Panc1 (cell line): ENCODE measurements around the gene DSCAM. TPM values are rescaled to one million over a fixed set of nuclear protein-coding genes. Genes with fewer than 3 reads are reported as not detected.

Experiments
- ATAC-seq: fragments of 200-7000 bp; cut with Tn5 transposase; 2 replicates; pipeline ENCODE4 v1.9.1; 2020; ENCODE audit warnings: mild to moderate bottlenecking, moderate library complexity
- BruUV-seq: library from RNA; stranded (reverse); fragments of 400-500 nt; replicated peaks from 2 replicates; lab custom pipeline; 2021; lab: Mats Ljungman, UMichigan
- CTCF ChIA-PET: fragments of 300-600 bp; sonication (Branson Sonifier 250); formaldehyde crosslinking; loops from one replicate; lab custom pipeline; 2022; ENCODE audit warnings: antibody characterized with exemption; lab: Charles Lee
- POLR2A ChIA-PET: fragments of 300-600 bp; sonication (Branson Sonifier 250); formaldehyde crosslinking; loops from one replicate; lab custom pipeline; 2022; ENCODE audit warnings: antibody characterized with exemption; lab: Charles Lee
- DNase-seq: peaks from one replicate; pipeline ENCODE4 v3.0.0-alpha.2; 2010; ENCODE audit warnings: low read depth, low spot score
- H3K27ac ChIP-seq: 2 replicates; pipeline ENCODE4 v1.5.1; 2011; ENCODE audit warnings: mild to moderate bottlenecking, low read length, inconsistent platforms
- H3K27me3 ChIP-seq: fragments of 200-500 bp; sonication (Bioruptor generic); 2 replicates; pipeline ENCODE4 v1.6.0; 2014; ENCODE audit warnings: low read length, inconsistent platforms; ENCODE audit not compliant: control insufficient read depth, insufficient read depth
- H3K36me3 ChIP-seq: fragments of 200-500 bp; sonication (Bioruptor generic); 2 replicates; pipeline ENCODE4 v1.5.1; 2014; ENCODE audit warnings: inconsistent platforms, mild to moderate bottlenecking, low read length, moderate library complexity; ENCODE audit not compliant: control insufficient read depth, insufficient read depth
- H3K4me1 ChIP-seq: 2 replicates; pipeline ENCODE4 v1.5.1; 2011; ENCODE audit warnings: inconsistent platforms, mild to moderate bottlenecking, low read length, moderate library complexity; ENCODE audit not compliant: control insufficient read depth, insufficient read depth
- H3K4me3 ChIP-seq, 2 experiments: 2 replicates each; pipeline ENCODE4 v1.5.1; 2011 to 2012; ENCODE audit warnings: low read depth in 2 of 2, low read length in 2 of 2, mild to moderate bottlenecking in 2 of 2, inconsistent platforms in 1 of 2, moderate library complexity in 1 of 2
- H3K9me3 ChIP-seq: fragments of 200-500 bp; sonication (Bioruptor generic); 2 replicates; pipeline ENCODE4 v1.5.1; 2014; ENCODE audit warnings: low read depth, mild to moderate bottlenecking, inconsistent platforms, low read length, moderate library complexity; ENCODE audit not compliant: control insufficient read depth, insufficient read depth
- POLR2AphosphoS5 ChIP-seq: IDR thresholded peaks from 2 replicates; pipeline ENCODE4 v1.6.1; 2012; ENCODE audit warnings: mild to moderate bottlenecking, low read depth, low read length, moderate library complexity
- SIN3A ChIP-seq: IDR thresholded peaks from 2 replicates; pipeline ENCODE4 v1.6.1; 2012; ENCODE audit warnings: low read depth, mild to moderate bottlenecking, low read length, moderate library complexity, borderline replicate concordance; ENCODE audit not compliant: insufficient read depth
- TCF7L2 ChIP-seq: IDR thresholded peaks from 2 replicates; pipeline ENCODE4 v1.6.1; 2011; ENCODE audit warnings: mild to moderate bottlenecking, low read depth, low read length, inconsistent platforms
- in situ Hi-C: cut with HindIII; loops from 2 replicates; pipeline ENCODE4 v1.10.0; 2016; ENCODE audit warnings: low sequenced_read_pairs, low pct_unique_long_range_greater_than_20kb
- intact Hi-C: fragments of 100-400 bp; cut with micrococcal nuclease; formaldehyde crosslinking; loops from one replicate; pipeline ENCODE4 v1.10.0; 2022; ENCODE audit not compliant: unreplicated experiment
- total RNA-seq: library from RNA; stranded (reverse); gene quantifications from one replicate; pipeline ENCODE4 v1.2.1, GENCODE V29; 2021; ENCODE audit not compliant: unreplicated experiment
- TF ChIP-seq, protein P1 (sequence below): fragments of 450-650 bp; IDR thresholded peaks from 2 replicates; pipeline ENCODE4 v1.5.1; 2017; ENCODE audit warnings: mild to moderate bottlenecking
- TF ChIP-seq, protein P2 (sequence below), 2 experiments: IDR thresholded peaks; 2 replicates each; pipeline ENCODE4 v1.6.1; 2011 to 2012; ENCODE audit warnings: low read depth in 2 of 2, control low read depth in 1 of 2, low read length in 1 of 2, mild to moderate bottlenecking in 1 of 2, moderate library complexity in 1 of 2; ENCODE audit not compliant: insufficient read depth in 1 of 2

Gene DSCAM
- total RNA-seq, 1 experiment from 2014 or later = not detected

DNA sequence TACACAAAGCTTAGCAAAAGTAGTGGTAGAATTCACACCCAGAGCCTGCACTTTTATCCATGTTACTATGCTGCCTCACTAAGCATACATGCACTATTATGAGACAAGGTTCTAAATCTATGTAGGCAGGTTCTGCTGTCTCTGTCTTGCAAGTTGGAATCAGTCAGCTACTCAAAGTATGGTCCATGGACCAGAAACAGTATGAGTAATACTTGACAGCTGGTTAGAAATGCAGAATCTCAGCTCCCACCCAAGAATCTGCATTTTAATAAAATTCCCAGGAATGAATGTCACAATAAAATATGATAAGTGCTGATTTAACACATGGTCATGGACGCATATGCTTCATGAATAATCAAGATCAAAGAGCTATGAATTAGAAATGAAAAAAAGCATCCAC is 50.5 kb downstream of the DSCAM start:
- in situ Hi-C loops = no loop called here
- Histone ChIP-seq H3K4me3 (no peak overlapping the region), H3K27me3 (no peaks in the 10 kb centered on the region), H3K4me1 (no peaks in the 10 kb centered on the region), H3K27ac (no peak overlapping the region), H3K9me3 (peaks cover 3% of the 10 kb centered on the region; the same call in 1 of the 2 replicates), H3K36me3 (no peaks in the 10 kb centered on the region)
- CTCF ChIA-PET = no interaction called here
- ATAC-seq = no peak
- DNase-seq = no peak
- intact Hi-C loops = no loop called here
- POLR2A ChIA-PET = no interaction called here
- BruUV-seq = no TSS peak
- TF ChIP-seq, protein P1, sequence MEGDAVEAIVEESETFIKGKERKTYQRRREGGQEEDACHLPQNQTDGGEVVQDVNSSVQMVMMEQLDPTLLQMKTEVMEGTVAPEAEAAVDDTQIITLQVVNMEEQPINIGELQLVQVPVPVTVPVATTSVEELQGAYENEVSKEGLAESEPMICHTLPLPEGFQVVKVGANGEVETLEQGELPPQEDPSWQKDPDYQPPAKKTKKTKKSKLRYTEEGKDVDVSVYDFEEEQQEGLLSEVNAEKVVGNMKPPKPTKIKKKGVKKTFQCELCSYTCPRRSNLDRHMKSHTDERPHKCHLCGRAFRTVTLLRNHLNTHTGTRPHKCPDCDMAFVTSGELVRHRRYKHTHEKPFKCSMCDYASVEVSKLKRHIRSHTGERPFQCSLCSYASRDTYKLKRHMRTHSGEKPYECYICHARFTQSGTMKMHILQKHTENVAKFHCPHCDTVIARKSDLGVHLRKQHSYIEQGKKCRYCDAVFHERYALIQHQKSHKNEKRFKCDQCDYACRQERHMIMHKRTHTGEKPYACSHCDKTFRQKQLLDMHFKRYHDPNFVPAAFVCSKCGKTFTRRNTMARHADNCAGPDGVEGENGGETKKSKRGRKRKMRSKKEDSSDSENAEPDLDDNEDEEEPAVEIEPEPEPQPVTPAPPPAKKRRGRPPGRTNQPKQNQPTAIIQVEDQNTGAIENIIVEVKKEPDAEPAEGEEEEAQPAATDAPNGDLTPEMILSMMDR = no peak
- TF ChIP-seq TCF7L2 (no peak), SIN3A (no peak), POLR2AphosphoS5 (no peak)
- TF ChIP-seq, protein P2, sequence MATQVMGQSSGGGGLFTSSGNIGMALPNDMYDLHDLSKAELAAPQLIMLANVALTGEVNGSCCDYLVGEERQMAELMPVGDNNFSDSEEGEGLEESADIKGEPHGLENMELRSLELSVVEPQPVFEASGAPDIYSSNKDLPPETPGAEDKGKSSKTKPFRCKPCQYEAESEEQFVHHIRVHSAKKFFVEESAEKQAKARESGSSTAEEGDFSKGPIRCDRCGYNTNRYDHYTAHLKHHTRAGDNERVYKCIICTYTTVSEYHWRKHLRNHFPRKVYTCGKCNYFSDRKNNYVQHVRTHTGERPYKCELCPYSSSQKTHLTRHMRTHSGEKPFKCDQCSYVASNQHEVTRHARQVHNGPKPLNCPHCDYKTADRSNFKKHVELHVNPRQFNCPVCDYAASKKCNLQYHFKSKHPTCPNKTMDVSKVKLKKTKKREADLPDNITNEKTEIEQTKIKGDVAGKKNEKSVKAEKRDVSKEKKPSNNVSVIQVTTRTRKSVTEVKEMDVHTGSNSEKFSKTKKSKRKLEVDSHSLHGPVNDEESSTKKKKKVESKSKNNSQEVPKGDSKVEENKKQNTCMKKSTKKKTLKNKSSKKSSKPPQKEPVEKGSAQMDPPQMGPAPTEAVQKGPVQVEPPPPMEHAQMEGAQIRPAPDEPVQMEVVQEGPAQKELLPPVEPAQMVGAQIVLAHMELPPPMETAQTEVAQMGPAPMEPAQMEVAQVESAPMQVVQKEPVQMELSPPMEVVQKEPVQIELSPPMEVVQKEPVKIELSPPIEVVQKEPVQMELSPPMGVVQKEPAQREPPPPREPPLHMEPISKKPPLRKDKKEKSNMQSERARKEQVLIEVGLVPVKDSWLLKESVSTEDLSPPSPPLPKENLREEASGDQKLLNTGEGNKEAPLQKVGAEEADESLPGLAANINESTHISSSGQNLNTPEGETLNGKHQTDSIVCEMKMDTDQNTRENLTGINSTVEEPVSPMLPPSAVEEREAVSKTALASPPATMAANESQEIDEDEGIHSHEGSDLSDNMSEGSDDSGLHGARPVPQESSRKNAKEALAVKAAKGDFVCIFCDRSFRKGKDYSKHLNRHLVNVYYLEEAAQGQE (IDR thresholded peaks at IDR 0.05; ENCODE audit: insufficient read depth in 1 of 2, low read depth in 2 of 2, low read length in 1 of 2) = no peak

DNA sequence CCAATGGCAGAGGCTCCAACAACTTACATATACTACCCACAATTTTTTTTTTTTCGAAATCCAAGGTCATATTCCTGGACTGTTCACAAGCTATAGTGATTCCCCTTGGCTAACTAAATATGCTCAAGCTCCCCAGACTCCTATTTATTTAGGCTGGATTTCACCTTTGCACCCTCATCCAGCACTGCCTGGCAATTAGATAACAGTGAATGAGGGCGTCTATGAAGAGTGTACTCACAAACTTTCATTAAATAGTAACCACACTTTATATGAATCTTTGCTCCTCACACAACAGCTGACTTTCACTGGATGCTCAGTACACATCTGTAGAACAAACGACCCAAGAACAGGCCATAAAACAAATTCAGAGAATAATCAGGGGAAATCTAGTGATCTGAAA is 51.6 kb downstream of the DSCAM start:
- Histone ChIP-seq H3K27me3 (no peaks in the 10 kb centered on the region), H3K4me1 (no peaks in the 10 kb centered on the region), H3K36me3 (no peaks in the 10 kb centered on the region), H3K4me3 (no peak overlapping the region), H3K27ac (no peak overlapping the region), H3K9me3 (peaks cover 2% of the 10 kb centered on the region; the same call in 1 of the 2 replicates)
- intact Hi-C loops (no loop called here), in situ Hi-C loops (no loop called here)
- ATAC-seq (no peak), DNase-seq (no peak)
- POLR2A ChIA-PET = no interaction called here
- CTCF ChIA-PET = interaction anchor here (0.6 to 0.7 kb wide), 2 partner anchors 48 to 195 kb away, joined by 3 to 7 read pairs; no protein-coding TSS in a partner anchor
- TF ChIP-seq SIN3A = no peak
- TF ChIP-seq POLR2AphosphoS5 = no peak
- TF ChIP-seq, protein P2 (IDR thresholded peaks at IDR 0.05; ENCODE audit: insufficient read depth in 1 of 2, low read depth in 2 of 2, low read length in 1 of 2) = no peak
- TF ChIP-seq, protein P1 = no peak
- TF ChIP-seq TCF7L2 = no peak
- no TSS peak for BruUV-seq
